HTR-8/SVneo (cell line): ENCODE results near the gene TMEM191C.
"Not testable (repeated sequence)": the region's sequence is repeated elsewhere in the genome, so short reads cannot be mapped to it uniquely, and the experiment has no call there.

Experiments
- DNase-seq: peaks from one replicate; pipeline ENCODE4 v3.0.0; 2011; ENCODE audit warnings: low spot score, mixed read lengths; ENCODE audit not compliant: insufficient read length
- FAIRE-seq: peaks from 2 replicates; lab custom pipeline; 2011; peaks lifted over from hg19 to GRCh38; lab: Jason Lieb, UNC

TMEM191C gene

GRCh38 chr22:21445437-21446127 lies 21.6 kb upstream of the TMEM191C start:
- FAIRE-seq (no peak), DNase-seq (no peak)

GRCh38 chr22:21446128-21446826 lies 20.9 kb upstream of the TMEM191C start:
- no peak for FAIRE-seq
- no peak for DNase-seq

DNA sequence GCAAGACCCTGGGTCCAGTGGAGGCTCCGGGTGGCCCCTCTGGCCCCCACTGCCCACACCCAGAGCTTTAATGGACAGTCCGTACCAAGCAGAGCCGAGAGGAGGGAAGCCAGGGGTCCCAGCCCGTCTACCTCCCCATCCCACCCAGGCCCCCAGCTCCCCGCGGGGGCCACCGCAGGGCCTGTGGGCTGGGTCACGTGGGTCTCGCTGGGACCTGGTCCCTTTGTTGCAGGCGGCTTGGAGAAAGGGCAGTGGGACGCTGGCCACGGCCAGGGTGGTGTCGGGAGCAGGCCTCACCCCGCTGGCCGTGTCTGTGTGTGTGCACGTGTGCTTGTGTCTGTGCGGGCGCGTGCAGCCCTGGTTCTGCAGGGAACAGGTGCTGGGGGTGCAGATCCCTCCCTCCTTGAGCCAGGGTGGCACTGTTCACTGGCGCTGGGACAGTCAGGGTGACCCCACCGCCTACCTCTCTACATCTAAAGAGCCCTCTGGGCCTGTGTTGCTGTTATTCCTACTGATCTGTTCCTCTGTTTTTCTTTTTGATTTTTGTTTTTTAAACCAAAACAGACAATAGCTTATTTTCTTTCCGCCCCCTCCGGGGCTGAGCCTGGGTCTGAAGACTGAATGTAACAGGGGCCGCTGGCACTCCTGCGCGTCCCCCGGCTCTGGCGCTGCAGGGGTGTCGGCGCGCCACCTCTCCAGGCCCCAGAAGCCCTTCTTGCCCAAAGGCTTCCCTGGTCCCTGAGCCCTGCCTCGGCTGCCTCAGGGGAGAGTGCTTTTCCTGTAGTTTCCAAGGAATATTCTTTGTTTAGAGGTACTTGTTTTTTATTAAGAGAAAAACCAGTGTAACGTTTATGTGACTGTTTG lies 20.1 kb upstream of the TMEM191C start:
- DNase-seq (no peak), FAIRE-seq (no peak)

- no peak for DNase-seq
- no peak for FAIRE-seq
These were observed 19.3 kb upstream of the TMEM191C start for GRCh38 chr22:21447694-21448402.

- no peak for FAIRE-seq
- no peak for DNase-seq
These were observed 18.4 kb upstream of the TMEM191C start for GRCh38 chr22:21448627-21449416.

DNA sequence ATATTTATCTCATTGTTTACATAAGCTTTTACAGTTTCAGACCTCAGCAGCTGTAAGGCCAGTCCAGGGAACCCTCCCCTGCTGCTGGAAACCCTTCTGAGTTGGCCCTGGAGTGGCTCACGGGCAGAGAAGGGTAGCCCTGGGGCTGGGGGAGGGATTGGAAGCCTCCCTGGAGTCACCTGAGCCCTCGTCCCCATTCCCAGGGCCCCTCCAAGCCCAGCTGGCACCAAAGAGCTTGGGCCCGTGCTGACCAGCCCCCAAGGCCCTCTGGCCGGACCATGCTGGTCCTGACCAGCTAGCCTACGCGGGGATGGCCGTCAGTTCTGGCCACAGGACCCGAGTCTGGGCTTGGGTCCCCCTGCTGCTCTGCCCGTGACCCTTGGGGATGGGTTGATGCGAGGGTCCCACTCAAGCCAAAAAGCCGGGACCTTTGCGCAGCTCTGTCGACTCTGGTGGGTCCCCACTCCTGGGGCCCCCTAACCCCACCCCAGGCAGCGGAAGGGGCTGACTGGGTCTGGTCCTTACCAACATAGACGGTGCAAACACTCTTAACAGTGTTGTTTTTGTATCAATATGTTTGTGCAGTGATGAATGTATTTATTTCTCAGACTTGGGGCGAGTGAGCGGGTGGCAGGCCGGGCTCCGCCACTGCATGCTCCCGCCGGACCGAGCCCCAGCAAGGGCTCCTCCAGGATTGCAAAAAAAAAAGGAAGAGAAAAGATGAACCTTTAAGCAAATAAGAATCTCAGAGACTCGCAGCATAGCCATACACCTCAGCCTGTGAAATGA lies 17.5 kb upstream of the TMEM191C start:
- FAIRE-seq = no peak

DNA sequence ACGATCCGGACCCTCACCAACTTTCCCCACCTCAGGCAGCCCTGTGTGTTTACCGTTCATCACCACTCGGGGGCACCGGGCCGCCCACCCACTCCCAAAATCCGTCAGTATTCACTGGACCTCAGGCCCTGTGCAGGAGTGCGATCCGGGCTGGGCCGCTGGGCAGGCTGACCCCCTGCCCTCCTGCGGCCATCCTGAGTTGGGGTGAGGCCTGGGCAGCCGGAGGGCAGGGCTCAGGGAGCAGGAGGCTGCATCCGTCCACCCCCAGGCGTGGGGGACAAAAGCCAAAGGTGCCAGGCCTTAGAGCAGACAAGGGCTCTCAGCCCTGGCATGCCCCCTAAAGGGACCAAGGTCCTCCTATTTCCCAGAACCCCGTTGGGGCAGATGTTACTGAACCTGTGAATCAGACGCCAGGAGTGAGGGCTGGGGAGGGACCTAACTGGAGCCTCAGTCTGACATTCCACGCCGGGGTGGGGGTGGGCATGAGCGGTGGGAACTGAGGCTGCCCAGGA lies 16.8 kb upstream of the TMEM191C start:
- DNase-seq (no peak), FAIRE-seq (no peak)

More for the DNA sequence above, 17.5 kb upstream of the TMEM191C start:
- DNase-seq = no peak

- no peak for FAIRE-seq
- DNase-seq = no peak
These were observed 16.3 kb upstream of the TMEM191C start for GRCh38 chr22:21450858-21451353.

- FAIRE-seq (no peak), DNase-seq (no peak)
These were observed 15.4 kb upstream of the TMEM191C start for GRCh38 chr22:21451545-21452520.

GRCh38 chr22:21452666-21453065 lies 14.5 kb upstream of the TMEM191C start:
- DNase-seq, FAIRE-seq: not testable (repeated sequence)

GRCh38 chr22:21454998-21455333 lies 12.2 kb upstream of the TMEM191C start:
- not testable (repeated sequence) for DNase-seq, FAIRE-seq

GRCh38 chr22:21455334-21456089 lies 11.7 kb upstream of the TMEM191C start:
- no peak for DNase-seq
- no peak for FAIRE-seq

- no peak for FAIRE-seq
- DNase-seq = no peak
These were observed 10.0 kb upstream of the TMEM191C start for GRCh38 chr22:21457023-21457787.

DNA sequence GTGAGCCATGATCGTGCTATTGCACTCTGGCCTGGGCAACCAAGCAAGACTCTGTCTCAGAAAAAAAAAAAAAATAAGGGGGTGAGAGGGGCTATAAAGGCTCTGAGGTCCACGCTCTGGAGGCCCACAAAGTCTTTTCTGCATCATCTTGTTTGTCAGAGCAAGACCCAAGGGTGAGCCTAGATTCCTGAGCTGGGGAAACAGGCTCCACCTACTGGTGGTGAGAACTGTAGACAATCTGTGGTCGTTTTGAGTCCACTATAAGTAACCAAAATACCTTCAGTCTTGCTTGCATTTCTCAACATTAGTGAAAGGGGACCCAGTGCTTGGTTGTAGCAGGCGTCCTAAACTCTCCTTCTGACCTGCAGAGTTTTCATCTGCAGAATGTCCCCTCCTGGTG lies 4.5 kb upstream of the TMEM191C start:
- DNase-seq, FAIRE-seq: not testable (repeated sequence)

- FAIRE-seq, DNase-seq: not testable (repeated sequence)
These were observed 1.3 kb downstream of the TMEM191C start for GRCh38 chr22:21468194-21469096.
